Stimulated activated CD8-positive, alpha-beta memory T cell treated with anti-CD3 and anti-CD28 coated beads, Interleukin-4, amount 100 ng/mL, for 4 hours (primary cell): ENCODE results near the gene TLR10.
A peak's percentile ranks its signal among the peaks of the same experiment; 100 is the strongest.

ENCODE experiments used
- DNase-seq, 2 donors: peaks; one replicate each; pipeline ENCODE4 v3.0.0-alpha.2; 2020; ENCODE audit warnings: low read depth in 2 of 2, low spot score in 1 of 2

Gene TLR10

DNA sequence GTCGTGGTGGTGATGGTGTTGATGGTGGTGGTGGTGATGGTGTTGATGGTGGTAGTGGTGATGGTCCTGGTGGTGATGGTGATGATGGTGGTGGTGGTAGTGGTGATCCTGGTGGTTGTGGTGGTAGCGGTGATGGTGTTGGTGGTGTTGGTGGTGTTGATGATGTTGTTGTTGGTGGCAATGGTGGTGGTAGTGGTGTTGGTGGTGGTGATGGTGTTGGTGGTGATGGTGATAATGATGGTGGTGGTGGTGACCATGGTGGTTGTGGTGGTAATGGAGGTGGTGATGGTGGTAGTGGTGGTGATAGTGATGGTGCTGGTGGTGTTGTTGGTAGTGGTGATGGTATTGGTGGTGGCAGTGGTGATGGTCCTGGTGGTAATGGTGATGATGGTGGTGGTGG is 49.1 kb downstream of the TLR10 start:
- no peak for DNase-seq

- peak; percentile 47 to 75 for DNase-seq
These were observed 51.8 kb downstream of the TLR10 start for GRCh38 chr4:38730830-38731646.

DNA sequence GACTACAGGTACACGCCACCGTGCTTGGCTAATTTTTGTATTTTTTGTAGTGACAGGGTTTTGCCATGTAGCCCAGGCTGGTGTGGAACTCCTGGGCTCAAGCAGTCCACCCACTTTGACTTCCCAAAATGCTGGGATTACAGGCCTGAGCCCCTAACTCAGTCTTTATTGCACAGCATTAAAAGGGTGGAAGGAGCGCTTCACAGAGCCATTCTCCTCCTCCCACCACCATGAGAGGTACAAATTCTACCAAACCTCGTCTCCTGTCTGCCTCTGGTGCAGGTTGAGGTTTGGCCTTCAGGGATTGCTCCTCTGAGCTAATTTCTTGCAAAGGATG is 52.3 kb downstream of the TLR10 start:
- no peak for DNase-seq

- DNase-seq: no peak
These were observed 54.1 kb downstream of the TLR10 start for GRCh38 chr4:38728631-38729141.

DNA sequence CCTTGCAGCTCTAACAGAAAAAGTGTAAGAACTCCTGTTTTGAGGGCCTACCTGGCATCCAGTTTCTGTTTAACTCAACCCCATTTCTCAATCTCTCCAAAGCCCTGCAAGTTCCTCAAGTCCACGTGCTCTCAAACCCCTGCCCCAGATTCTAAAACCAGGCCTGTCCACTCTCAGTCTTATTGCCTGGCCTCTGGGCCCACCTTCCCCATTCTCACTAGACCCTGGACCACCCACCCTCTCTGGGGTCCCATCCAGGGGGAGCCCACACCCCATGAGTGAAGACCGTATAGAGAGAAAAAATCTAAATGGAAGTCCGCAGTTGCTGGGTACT is 58.3 kb downstream of the TLR10 start:
- DNase-seq: no peak

- DNase-seq: no peak
These were observed 58.9 kb downstream of the TLR10 start for GRCh38 chr4:38723726-38724474.

DNA sequence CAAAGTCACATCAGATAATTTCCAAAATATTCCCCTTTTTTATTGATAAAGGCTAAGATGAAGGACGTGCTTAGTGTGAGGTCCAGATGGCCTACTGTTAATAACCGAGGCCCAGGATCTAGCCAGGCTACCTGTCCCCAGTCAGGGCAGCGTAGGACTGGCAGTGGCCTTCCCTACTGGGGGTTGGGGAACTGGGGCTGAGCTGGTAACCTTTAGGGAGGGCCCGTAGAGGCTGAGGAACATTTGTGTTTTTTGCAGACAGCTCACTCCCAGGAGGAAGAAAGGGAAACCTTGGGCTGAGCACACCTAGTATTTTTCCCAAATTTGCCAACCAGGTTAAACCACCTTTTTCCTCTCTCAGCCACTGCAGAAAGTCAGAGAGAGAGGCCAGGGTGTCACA is 59.7 kb downstream of the TLR10 start:
- no peak for DNase-seq
